Erythroblast (primary cell): ENCODE measurements around the gene TNFSF13B.
"Not testable (repeated sequence)": the region's sequence is repeated elsewhere in the genome, so short reads cannot be mapped to it uniquely, and the experiment has no call there.

Source experiments
- DNase-seq, 2 experiments: peaks; one replicate each; lab custom pipeline; 2025; lab: John Stamatoyannopoulos, UW
- GATA1 ChIP-seq: IDR thresholded peaks from 2 replicates; pipeline ENCODE4 v1.6.1; 2011; ENCODE audit warnings: low read depth, mild to moderate bottlenecking, control low read depth, low read length, moderate library complexity
- POLR2A ChIP-seq: IDR thresholded peaks from 2 replicates; pipeline ENCODE4 v1.6.1; 2011; ENCODE audit warnings: mild to moderate bottlenecking, low read length

TNFSF13B gene, protein sequence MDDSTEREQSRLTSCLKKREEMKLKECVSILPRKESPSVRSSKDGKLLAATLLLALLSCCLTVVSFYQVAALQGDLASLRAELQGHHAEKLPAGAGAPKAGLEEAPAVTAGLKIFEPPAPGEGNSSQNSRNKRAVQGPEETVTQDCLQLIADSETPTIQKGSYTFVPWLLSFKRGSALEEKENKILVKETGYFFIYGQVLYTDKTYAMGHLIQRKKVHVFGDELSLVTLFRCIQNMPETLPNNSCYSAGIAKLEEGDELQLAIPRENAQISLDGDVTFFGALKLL

DNA sequence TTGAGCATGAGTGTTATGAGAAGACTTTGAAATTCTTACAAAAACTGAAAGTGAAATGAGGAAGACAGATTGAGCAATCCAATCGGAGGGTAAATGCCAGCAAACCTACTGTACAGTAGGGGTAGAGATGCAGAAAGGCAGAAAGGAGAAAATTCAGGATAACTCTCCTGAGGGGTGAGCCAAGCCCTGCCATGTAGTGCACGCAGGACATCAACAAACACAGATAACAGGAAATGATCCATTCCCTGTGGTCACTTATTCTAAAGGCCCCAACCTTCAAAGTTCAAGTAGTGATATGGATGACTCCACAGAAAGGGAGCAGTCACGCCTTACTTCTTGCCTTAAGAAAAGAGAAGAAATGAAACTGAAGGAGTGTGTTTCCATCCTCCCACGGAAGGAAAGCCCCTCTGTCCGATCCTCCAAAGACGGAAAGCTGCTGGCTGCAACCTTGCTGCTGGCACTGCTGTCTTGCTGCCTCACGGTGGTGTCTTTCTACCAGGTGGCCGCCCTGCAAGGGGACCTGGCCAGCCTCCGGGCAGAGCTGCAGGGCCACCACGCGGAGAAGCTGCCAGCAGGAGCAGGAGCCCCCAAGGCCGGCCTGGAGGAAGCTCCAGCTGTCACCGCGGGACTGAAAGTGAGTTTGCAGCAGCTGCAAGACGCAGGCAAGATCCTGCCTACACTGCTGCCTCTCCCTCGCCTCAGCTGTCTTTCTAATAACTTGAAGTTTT is at the start of gene TNFSF13B:
Gene TNFSF13B (plus strand): TSS at position 118 of the 728 bp plus-strand sequence. CDS start 178 bp downstream, at position 296.
- peak; percentile 35 to 47 for DNase-seq

DNA sequence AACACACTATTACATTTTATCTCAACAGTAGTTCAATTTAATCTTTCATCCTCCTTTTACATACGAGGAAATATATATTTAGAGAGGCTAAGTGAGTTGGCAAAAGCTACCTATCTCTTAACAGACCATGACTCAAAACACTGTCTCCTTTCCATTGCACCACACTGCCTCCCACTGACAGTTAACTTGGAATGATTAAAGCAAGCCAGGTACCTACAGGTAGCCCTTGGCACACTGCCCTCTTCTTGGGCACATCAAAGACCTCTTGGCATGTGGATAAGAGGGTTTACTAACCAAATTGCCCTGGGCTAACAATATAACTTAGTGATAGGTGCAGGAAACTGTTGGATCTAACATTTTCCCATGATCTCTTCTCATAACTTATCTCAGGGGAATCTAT is 49.5 kb upstream of the TNFSF13B start:
- peak; percentile 12 to 47 for DNase-seq
- TF ChIP-seq GATA1 (no peak), POLR2A (no peak)

More for the DNA sequence above, at the start of gene TNFSF13B:
- no peak for TF ChIP-seq GATA1
- TF ChIP-seq POLR2A = no peak

DNA sequence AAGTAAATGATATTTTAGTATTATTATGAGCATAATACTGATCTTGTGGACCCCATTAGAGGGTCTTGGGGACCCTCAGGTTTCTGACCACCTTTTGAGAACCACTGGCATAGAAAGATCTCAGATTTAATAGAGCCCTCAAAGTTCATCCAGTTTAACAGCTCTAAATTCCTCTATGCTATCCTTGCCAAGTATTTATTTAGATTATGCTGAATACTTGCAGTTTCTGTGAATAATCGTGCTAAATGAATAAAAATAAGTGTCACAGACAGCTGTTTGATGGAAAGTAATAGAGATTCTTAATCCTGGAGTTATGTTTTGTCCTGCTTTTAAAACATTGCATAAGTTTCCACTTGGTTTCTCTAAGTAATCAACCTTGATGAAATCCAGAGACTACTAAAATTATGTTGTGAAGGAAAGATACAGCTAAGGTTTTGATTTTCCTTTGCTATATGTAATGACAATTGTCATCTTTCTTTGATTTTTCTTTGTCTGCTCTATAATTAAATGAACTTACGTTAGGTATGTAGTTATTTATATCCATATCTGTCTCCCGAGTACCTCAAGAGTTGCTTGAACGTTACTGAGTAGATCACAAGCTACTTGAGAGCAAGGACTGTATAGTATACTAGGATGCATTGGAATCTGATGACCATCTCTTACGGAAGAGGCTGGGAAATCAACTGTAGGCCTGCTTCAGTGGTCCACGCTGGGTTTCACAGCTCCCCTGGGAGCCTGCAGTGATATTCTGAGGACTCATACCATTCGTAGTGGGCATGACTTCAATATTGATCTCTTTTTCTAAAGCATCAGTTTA is 45.6 kb upstream of the TNFSF13B start:
- no peak for TF ChIP-seq POLR2A
- TF ChIP-seq GATA1 = no peak
- no peak for DNase-seq

DNA sequence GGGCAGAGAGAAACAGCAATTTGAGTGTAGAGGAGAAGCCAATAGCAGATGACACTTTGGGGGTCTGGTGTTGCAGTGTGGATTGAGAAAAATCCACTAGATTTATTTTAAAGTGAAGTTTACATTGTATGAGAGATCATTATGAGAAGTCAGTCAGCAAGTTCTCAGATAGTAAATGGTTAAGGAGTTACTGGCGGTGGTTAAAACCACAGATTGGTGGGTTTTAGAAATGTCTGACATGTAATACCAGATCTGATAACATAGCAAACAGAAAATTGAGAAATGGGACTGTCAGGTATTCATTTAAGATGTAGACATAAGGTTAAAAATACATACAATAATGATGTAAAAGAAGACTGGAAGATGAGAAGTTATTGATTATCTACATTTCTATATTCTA is 44.1 kb upstream of the TNFSF13B start:
- DNase-seq = no peak
- TF ChIP-seq POLR2A = no peak
- no peak for TF ChIP-seq GATA1

GRCh38 chr13:108226184-108226583 is 43.3 kb upstream of the TNFSF13B start:
- peak; percentile 3 to 12 for DNase-seq

DNA sequence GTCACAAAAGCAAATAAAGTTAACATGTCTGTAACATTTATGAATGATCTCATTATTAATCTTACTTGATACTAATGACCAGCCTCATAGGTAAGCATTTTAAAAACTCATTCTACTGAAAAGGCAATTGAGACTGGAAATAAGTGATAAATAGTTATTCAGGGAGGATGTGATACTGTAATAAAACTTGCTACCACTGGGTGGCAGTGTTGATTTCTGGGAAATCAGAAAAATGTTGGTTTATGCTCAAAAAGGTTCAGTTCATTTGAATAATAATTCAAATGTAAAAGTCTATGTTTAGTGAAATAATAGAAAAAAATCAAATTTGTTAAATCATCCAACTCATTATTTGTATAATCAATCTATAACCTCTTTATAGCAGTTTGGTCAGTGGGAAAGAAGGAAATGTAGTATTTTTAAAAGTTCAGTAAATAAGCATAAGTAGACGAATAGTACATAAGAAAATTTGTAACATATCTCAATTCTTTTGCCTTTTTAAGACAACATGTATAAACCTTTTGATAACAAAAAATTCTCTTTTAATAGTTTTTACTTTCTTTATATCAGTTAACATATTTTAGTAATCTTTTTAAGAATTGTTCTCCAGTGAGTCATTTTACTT is 41.8 kb upstream of the TNFSF13B start:
- peak; percentile 52 to 69 for DNase-seq
- TF ChIP-seq GATA1 = no peak
- no peak for TF ChIP-seq POLR2A

More at GRCh38 chr13:108226184-108226583, 43.3 kb upstream of the TNFSF13B start:
- TF ChIP-seq POLR2A = no peak
- no peak for TF ChIP-seq GATA1

GRCh38 chr13:108230377-108230776 is 39.1 kb upstream of the TNFSF13B start:
- TF ChIP-seq POLR2A (no peak), GATA1 (no peak)
- DNase-seq = no peak

- DNase-seq = no peak
- TF ChIP-seq POLR2A (no peak), GATA1 (no peak)
Measured at GRCh38 chr13:108249150-108249549, 20.4 kb upstream of the TNFSF13B start.

- no peak for TF ChIP-seq POLR2A
- TF ChIP-seq GATA1 = no peak
- DNase-seq = no peak
Measured at GRCh38 chr13:108257248-108257647, 12.3 kb upstream of the TNFSF13B start.

GRCh38 chr13:108263621-108264355 is 5.7 kb upstream of the TNFSF13B start:
- DNase-seq = no peak
- no peak for TF ChIP-seq POLR2A
- TF ChIP-seq GATA1 = no peak

GRCh38 chr13:108266321-108266990 is 3.1 kb upstream of the TNFSF13B start:
- no peak for TF ChIP-seq GATA1
- DNase-seq = no peak

DNA sequence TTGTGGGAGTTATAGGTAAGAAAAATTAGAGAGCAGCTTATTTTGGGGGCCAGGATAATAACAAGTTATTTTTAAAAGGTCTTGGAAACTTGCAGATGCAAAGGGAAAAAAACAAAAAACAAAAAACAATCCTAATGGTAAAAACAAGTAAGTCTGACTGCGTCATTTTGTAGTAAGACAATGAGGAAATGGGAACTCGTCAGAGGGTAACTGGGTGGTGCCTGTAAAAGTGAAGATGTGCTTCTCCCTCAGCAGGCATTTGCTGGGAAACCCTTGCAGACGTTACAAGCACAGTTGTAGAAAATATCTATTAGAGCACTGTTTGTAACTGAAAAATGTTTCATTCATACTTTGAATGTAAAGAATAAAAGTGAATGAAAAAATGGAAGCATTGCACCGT is 2.2 kb upstream of the TNFSF13B start:
- TF ChIP-seq POLR2A (no peak), GATA1 (no peak)
- no peak for DNase-seq

- not testable (repeated sequence) for DNase-seq
Measured at GRCh38 chr13:108267855-108268254, 1.7 kb upstream of the TNFSF13B start.
